Heart left ventricle (tissue), 16 donors: ENCODE data around the gene FIBP. TPM values are rescaled to one million over a fixed set of nuclear protein-coding genes. Genes with fewer than 3 reads are reported as not detected.
A peak's percentile ranks its signal among the peaks of the same experiment; 100 is the strongest.

Experiments used
- ATAC-seq, 4 donors: fragments of 200-7000 bp; cut with Tn5 transposase; one replicate each; pipeline ENCODE4 v1.9.1; 2020 to 2022; ENCODE audit warnings: moderate library complexity in 4 of 4, mild to moderate bottlenecking in 3 of 4, moderate number of reproducible peaks in 1 of 4
- DNase-seq, 5 donors: peaks; one replicate each; pipeline ENCODE4 v3.0.0-alpha.2; 2020
- H3K27ac ChIP-seq, 12 donors: fragments of 200-600 bp; sonication (generic) in 4 of 12; one replicate each; pipeline versions ENCODE4 v1.5.0 to v1.8.0; 2016 to 2022; ENCODE audit warnings: mild to moderate bottlenecking in 2 of 12
- H3K27me3 ChIP-seq, 9 donors: fragments of 200-600 bp; sonication (generic) in 2 of 9; one replicate each; pipeline versions ENCODE4 v1.5.1 to v1.8.0; 2016 to 2022; ENCODE audit warnings: mild to moderate bottlenecking in 3 of 9
- H3K36me3 ChIP-seq, 9 donors: fragments of 200-600 bp; sonication (generic) in 2 of 9; one replicate each; pipeline versions ENCODE4 v1.5.0 to v1.8.0; 2018 to 2022; ENCODE audit warnings: mild to moderate bottlenecking in 2 of 9
- H3K4me1 ChIP-seq, 12 donors: fragments of 200-600 bp; sonication (generic) in 4 of 12; one replicate each; pipeline versions ENCODE4 v1.5.0 to v1.8.0; 2016 to 2022; ENCODE audit warnings: mild to moderate bottlenecking in 3 of 12
- H3K4me3 ChIP-seq, 12 donors: fragments of 200-600 bp; sonication (generic) in 4 of 12; one replicate each; pipeline versions ENCODE4 v1.5.0 to v1.8.0; 2017 to 2022; ENCODE audit warnings: mild to moderate bottlenecking in 9 of 12, moderate library complexity in 4 of 12
- H3K9me3 ChIP-seq, 12 donors: fragments of 200-600 bp; sonication (generic) in 4 of 12; one replicate each; pipeline versions ENCODE4 v1.5.0 to v1.8.0; 2016 to 2022; ENCODE audit warnings: mild to moderate bottlenecking in 1 of 12
- CTCF ChIP-seq, 12 donors: fragments of 200-600 bp; sonication (generic) in 4 of 12; IDR thresholded peaks; one replicate each; pipeline versions ENCODE4 v1.5.0 to v1.8.0; 2018 to 2022; ENCODE audit warnings: antibody characterized with exemption in 12 of 12, mild to moderate bottlenecking in 5 of 12
- POLR2A ChIP-seq, 2 donors: fragments of 450-650 bp; IDR thresholded peaks; one replicate each; pipeline ENCODE4 v1.6.1; 2017; ENCODE audit warnings: antibody characterized with exemption in 2 of 2, mild to moderate bottlenecking in 2 of 2, moderate library complexity in 2 of 2
- WGBS, 4 donors: extraction: QIAGEN DNeasy Blood & Tissue Kit in 2 of 4; methylation state at CpG; one replicate each; pipeline versions ENCODE4 v1.1.5 to v1.1.7; 2013 to 2018; 5-methylcytosine and 5-hydroxymethylcytosine counted together
- intact Hi-C, 10 donors: fragments of 100-400 bp; cut with DNase I; formaldehyde crosslinking; loops; one replicate each; pipeline versions ENCODE4 v1.11.1 to v1.14.2; 2022
- polyA plus RNA-seq, 2 donors: library from polyadenylated mRNA; stranded (reverse); fragments of 200-250 nt; gene quantifications; one replicate each; pipeline ENCODE4 v1.2.3, GENCODE V29; 2013
- total RNA-seq, 9 donors: library from RNA; depleted of rRNA in 2 of 9; stranded (reverse); fragments of >200 nt in 2 of 9; fragmentation: NEBNext Ultra II Directional in 3 of 9; extraction: Animal tissue kit (Norgen Biotek cat#: 25700) in 3 of 9; gene quantifications; one replicate each; pipeline versions ENCODE4 v1.1.0 to v1.2.4, GENCODE V29; 2016 to 2023
- donor health status: ischemic (EF 13 %, LVEDD 7.1; RV severe dilation, severe dysfunction).
- donor health status: healthy with polysubstance abuse.
- donor health status: DM: no; HTN: yes; CAD: no.
- donor health status: DM: no; HTN: no; CAD: no.
- donor health status: ischemic (EF 25% LVEDD 6.9; RV normal size, moderate dysfunction).
- donor health status: ischemic (EF 25% LVEDD 5.7; RV mildly dilated, moderate dysfunction).
- donor health status: healthy.
- donor health status: DM: yes; HTN: yes; CAD: no.
- donor health status: ischemic (EF 35%, LVEDD 5.7; RV mildly dilated, moderate dysfunction).
- donor health status: nonischemic (EF 11% LVEDD 7.7; RV severe dilation, severe dysfunction).
- donor health status: DM: yes; HTN: yes; CAD: no.
- donor health status: PGD.
- donor health status: ischemic (EF 29% LVEDD 5.4; RV normal size, mild dysfunction).
- donor health status: nonischemic (EF 23%, LVEDD 6.1; RV moderate dilation, normal function).

The FIBP gene
- total and polyA plus RNA-seq, 11 donors: 35.0 to 93.9 (median 57.3) TPM

- DNase-seq (peak; percentile 76 to 88 (median 77)), ATAC-seq (peak in 3 of 4 donors; percentile 19 to 40 (median 27))
- Histone ChIP-seq H3K27me3 (no peaks in the 10 kb centered on the region), H3K4me3 (no peak overlapping the region), H3K4me1 (peaks cover 5 to 43% (median 28%) of the 10 kb centered on the region in 12 donors), H3K36me3 (peaks cover 0 to 54% (median 43%) of the 10 kb centered on the region in 9 donors), H3K9me3 (no peaks in the 10 kb centered on the region), H3K27ac (peak overlapping the region in 3 of 12 donors; percentile 17 to 42 (median 37))
- TF ChIP-seq CTCF (IDR thresholded peaks at IDR 0.05) (peak; percentile 96 to 100 (median 99)), POLR2A (IDR thresholded peaks at IDR 0.05) (no peak)
- intact Hi-C loops: loop anchor here (2.0 to 10.0 kb wide), 6 partner anchors 38 to 118 kb away; partner anchors contain the start of genes BANF1 (in 2 of the 10), EIF1AD (in 2 of the 10) and SART1 (in 2 of the 10)
- WGBS, 4 donors: 23 to 100% (median 25%) methylated on average over 1 to 9 of the region's 9 CpGs
Observed at GRCh38 chr11:65884716-65885092, 3.6 kb downstream of the FIBP start.

GRCh38 chr11:65883786-65884715 is 4.2 kb downstream of the FIBP start:
- Histone ChIP-seq H3K9me3 (no peaks in the 10 kb centered on the region), H3K36me3 (peaks cover 0 to 54% (median 43%) of the 10 kb centered on the region in 9 donors), H3K4me1 (peaks cover 5 to 39% (median 21%) of the 10 kb centered on the region in 12 donors), H3K27me3 (no peaks in the 10 kb centered on the region), H3K4me3 (no peak overlapping the region), H3K27ac (peak overlapping the region in 1 of 12 donors; percentile 17)
- ATAC-seq (no peak), DNase-seq (peak in 1 of 5 donors; percentile 48)
- TF ChIP-seq CTCF (IDR thresholded peaks at IDR 0.05) (no peak), POLR2A (IDR thresholded peaks at IDR 0.05) (no peak)
- intact Hi-C loops: loop anchor here (2.0 to 10.0 kb wide), 4 partner anchors 38 to 105 kb away; no protein-coding TSS in a partner anchor
- WGBS, 4 donors: 79 to 83% (median 81%) methylated on average over 28 of the region's 28 CpGs

- DNase-seq (peak in 1 of 5 donors; percentile 32), ATAC-seq (no peak)
- H3K4me1 ChIP-seq: peaks cover 5 to 33% (median 18%) of the 10 kb centered on the region in 12 donors
- WGBS, 4 donors: 94 to 95% (median 94%) methylated on average over 12 to 13 of the region's 13 CpGs
- no peak for TF ChIP-seq CTCF (IDR thresholded peaks at IDR 0.05)
- TF ChIP-seq POLR2A (IDR thresholded peaks at IDR 0.05): no peak
- H3K27me3 ChIP-seq: no peaks in the 10 kb centered on the region
- H3K27ac ChIP-seq: no peak overlapping the region
- H3K4me3 ChIP-seq: no peak overlapping the region
- H3K36me3 ChIP-seq: peaks cover 0 to 54% (median 43%) of the 10 kb centered on the region in 9 donors
- intact Hi-C loops: loop anchor here in 5 of 10 donors (5.0 to 10.0 kb wide), 3 partner anchors 39 to 104 kb away; no protein-coding TSS in a partner anchor
- H3K9me3 ChIP-seq: no peaks in the 10 kb centered on the region
Observed at GRCh38 chr11:65883058-65883761, 5.1 kb downstream of the FIBP start.
